ENCODE data around the gene PLAC1.

The PLAC1 gene

GRCh38 chrX:134622813-134623185 is 35.5 kb downstream of the PLAC1 start:
- no peak for TF ChIP-seq CTCF (IDR thresholded peaks at IDR 0.05; ENCODE audit: extremely low read depth, insufficient read depth, missing control alignments)
- in situ Hi-C loops (cut with MboI; ENCODE audit: low pct_unique_long_range_greater_than_20kb, low sequenced_read_pairs, unreplicated experiment) = no loop called here
- no peak for DNase-seq (ENCODE audit: low spot score)

DNA sequence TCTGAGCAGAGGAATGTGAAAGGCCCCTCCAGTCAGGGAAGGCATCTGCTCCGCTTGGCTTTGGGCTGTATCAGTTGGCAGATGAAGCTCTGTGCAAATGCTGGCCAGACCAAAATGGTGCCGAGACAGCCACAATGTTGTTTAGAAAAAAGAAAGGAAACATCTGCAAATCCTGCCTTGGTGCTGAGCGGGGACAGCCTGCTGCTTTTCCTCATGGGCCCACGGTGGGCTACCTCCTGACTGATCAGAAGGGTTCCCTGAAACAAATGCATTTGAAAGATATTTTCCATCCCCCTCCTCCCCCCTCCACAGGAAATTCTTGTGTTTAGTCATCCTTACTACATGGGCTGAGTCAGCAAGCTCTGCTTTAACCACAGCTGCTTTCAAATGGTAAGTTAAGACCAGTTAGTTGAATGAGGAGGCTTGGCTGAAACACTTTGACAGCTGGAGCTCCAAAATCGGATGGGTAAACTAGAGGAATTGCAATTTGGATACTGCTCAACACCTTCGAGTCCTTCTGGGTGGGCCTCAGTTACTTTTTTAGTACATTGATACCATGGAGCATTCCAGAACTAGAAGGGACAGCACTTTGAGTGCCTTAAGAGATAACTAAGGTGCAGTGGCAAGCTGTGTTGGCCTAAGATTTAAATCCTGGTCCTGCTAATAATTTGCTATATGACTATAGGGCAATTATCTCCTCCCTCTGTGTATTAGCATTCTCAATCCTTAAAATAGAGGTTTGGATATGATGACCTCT is 36.0 kb downstream of the PLAC1 start:
- in situ Hi-C loops (cut with MboI; ENCODE audit: low pct_unique_long_range_greater_than_20kb, low sequenced_read_pairs, unreplicated experiment) = no loop called here
- TF ChIP-seq CTCF (IDR thresholded peaks at IDR 0.05; ENCODE audit: extremely low read depth, insufficient read depth, missing control alignments) = no peak
- peak; percentile 25 for DNase-seq (ENCODE audit: low spot score)

- in situ Hi-C loops (cut with MboI; ENCODE audit: low pct_unique_long_range_greater_than_20kb, low sequenced_read_pairs, unreplicated experiment) = no loop called here
- TF ChIP-seq CTCF (IDR thresholded peaks at IDR 0.05; ENCODE audit: extremely low read depth, insufficient read depth, missing control alignments) = no peak
Measured at GRCh38 chrX:134619838-134620237, 38.4 kb downstream of the PLAC1 start.

GRCh38 chrX:134613396-134613795 is 44.9 kb downstream of the PLAC1 start:
- in situ Hi-C loops (cut with MboI; ENCODE audit: low pct_unique_long_range_greater_than_20kb, low sequenced_read_pairs, unreplicated experiment) = no loop called here
- no peak for TF ChIP-seq CTCF (IDR thresholded peaks at IDR 0.05; ENCODE audit: extremely low read depth, insufficient read depth, missing control alignments)
- no peak for DNase-seq (ENCODE audit: low spot score)

More at GRCh38 chrX:134619838-134620237, 38.4 kb downstream of the PLAC1 start:
- no peak for DNase-seq (ENCODE audit: low spot score)

DNA sequence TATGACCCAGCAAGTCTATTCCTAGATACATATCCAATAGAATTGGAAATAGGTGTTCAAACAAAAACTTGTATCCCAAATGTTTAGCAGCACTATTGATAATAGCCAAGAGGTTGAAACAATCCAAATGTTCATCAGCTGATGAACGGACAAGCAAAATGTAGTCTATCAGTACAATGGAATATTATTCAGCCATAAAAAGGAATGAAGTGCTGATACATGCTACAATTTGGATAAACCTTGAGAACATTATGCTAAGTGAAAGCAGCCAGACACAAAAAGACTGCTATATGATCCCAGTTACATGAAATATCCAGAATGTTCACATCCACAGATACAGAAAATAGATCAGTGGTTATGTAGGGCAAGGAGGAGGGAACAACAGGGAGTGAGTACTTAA is 50.1 kb downstream of the PLAC1 start:
- TF ChIP-seq CTCF (IDR thresholded peaks at IDR 0.05; ENCODE audit: extremely low read depth, insufficient read depth, missing control alignments) = no peak
- no peak for DNase-seq (ENCODE audit: low spot score)
- in situ Hi-C loops (cut with MboI; ENCODE audit: low pct_unique_long_range_greater_than_20kb, low sequenced_read_pairs, unreplicated experiment) = no loop called here

DNA sequence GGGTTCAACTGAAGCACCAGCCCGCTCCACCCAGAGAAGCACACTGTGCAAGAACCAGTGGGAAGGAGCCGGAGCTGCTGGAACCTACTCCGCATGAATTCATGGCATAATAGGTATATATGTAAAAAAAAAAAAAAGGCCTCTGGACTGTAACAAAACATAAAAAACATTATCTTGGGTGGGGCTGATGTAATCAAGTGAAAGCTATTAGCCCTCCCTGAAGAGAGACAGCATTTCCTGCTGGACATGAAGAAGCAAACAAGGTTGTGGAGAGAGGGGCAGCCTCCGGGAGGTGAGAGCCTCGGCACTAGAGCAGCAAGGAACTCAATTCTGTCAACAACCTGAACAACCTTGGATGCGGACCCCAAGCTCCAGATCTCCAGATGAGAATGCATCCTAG is 50.7 kb downstream of the PLAC1 start:
- no peak for DNase-seq (ENCODE audit: low spot score)
- TF ChIP-seq CTCF (IDR thresholded peaks at IDR 0.05; ENCODE audit: extremely low read depth, insufficient read depth, missing control alignments) = no peak
- in situ Hi-C loops (cut with MboI; ENCODE audit: low pct_unique_long_range_greater_than_20kb, low sequenced_read_pairs, unreplicated experiment) = no loop called here

Data from GM13977 (cell line).